Osteocyte (in vitro differentiated cells): ENCODE measurements around the gene EVC2. TPM values are rescaled to one million over a fixed set of nuclear protein-coding genes. Genes with fewer than 3 reads are reported as not detected.
A peak's percentile ranks its signal among the peaks of the same experiment; 100 is the strongest.

ENCODE experiments used
- DNase-seq: peaks from one replicate; pipeline ENCODE4 v3.0.0; 2021; ENCODE audit warnings: mixed read lengths; ENCODE audit not compliant: unreplicated experiment; ENCODE audit errors: extremely low spot score
- H3K27ac Mint-ChIP-seq: one replicate; pipeline ENCODE4 v1.8.0; 2021; ENCODE audit warnings: mild to moderate bottlenecking, mixed read lengths; ENCODE audit not compliant: unreplicated experiment
- H3K27me3 Mint-ChIP-seq: one replicate; pipeline ENCODE4 v1.8.0; 2021; ENCODE audit warnings: mixed read lengths; ENCODE audit not compliant: unreplicated experiment
- H3K36me3 Mint-ChIP-seq: one replicate; pipeline ENCODE4 v1.8.0; 2021; ENCODE audit warnings: mixed read lengths; ENCODE audit not compliant: unreplicated experiment
- H3K4me1 Mint-ChIP-seq: one replicate; pipeline ENCODE4 v1.8.0; 2021; ENCODE audit warnings: mixed read lengths; ENCODE audit not compliant: unreplicated experiment
- H3K4me3 Mint-ChIP-seq: one replicate; pipeline ENCODE4 v1.8.0; 2021; ENCODE audit warnings: mild to moderate bottlenecking, moderate library complexity, mixed read lengths; ENCODE audit not compliant: unreplicated experiment
- H3K9me3 Mint-ChIP-seq: one replicate; pipeline ENCODE4 v1.8.0; 2021; ENCODE audit warnings: mixed read lengths; ENCODE audit not compliant: unreplicated experiment
- total RNA-seq: library from RNA; stranded (reverse); gene quantifications from 2 replicates; pipeline ENCODE4 v1.2.1, GENCODE V29; 2021
- TF ChIP-seq, protein P1 (sequence below): fragments of 200-600 bp; sonication (generic); IDR thresholded peaks from 2 replicates; pipeline ENCODE4 v1.5.0; 2021; ENCODE audit warnings: antibody characterized with exemption, mild to moderate bottlenecking, moderate library complexity

Gene EVC2
- total RNA-seq, 1 donor from 2014 or later, result 3.1 TPM

DNA sequence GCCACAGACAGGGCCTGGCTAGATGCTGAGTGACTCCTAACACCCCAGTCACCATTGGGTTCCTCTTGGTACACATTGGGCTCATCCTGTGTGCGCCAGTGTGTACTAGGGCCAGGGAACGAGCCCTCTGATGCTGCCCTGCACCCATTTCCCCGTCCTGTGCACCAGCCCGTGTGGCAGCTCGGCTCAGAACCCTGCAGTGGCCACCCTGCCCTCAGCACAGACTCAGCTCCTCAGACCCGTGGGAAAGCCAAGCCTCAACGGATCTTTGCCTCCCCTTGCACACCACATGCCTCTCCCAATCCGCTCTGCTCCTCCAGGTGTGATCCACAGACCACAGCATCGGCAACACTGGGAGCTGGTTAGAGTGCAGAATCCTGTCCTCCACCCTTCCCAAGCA, 41.2 kb upstream of the EVC2 start:
- peaks cover 37% of the 10 kb centered on the region for H3K36me3 Mint-ChIP-seq

DNA sequence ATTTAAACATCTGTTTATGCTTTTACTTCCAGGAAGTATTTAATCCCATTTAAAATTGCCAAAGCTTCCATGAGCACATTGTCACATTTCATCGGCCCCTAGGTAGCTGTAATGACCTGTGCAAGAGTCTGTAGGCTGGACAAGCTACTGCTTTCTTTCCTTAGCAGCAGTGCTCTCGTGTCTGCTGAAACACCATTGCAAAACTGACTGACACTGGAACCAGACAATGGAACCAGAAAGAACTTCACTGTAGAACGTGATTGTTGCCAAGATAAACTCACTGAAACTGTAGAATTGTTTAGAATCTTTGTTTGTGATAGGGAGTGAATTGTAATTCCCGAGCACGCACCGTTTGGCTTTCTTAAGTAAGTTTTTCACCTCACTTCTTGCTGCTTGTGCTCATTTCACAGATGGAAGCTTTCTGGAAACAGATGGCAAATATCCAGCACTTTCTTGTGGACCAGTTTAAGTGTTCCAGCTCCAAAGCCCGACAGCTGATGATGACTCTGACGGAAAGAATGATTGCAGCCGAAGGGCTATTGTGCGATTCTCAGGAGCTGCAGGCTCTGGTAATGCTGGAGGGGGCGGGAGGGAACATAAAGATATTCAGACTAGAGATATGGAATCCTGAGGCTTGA, 39.5 kb upstream of the EVC2 start:
- Mint-ChIP-seq H3K27me3 (no peaks in the 10 kb centered on the region), H3K36me3 (peaks cover 36% of the 10 kb centered on the region), H3K4me1 (peaks cover 53% of the 10 kb centered on the region), H3K9me3 (no peaks in the 10 kb centered on the region), H3K4me3 (no peak overlapping the region), H3K27ac (peak overlapping the region; percentile 74)
- TF ChIP-seq, protein P1, sequence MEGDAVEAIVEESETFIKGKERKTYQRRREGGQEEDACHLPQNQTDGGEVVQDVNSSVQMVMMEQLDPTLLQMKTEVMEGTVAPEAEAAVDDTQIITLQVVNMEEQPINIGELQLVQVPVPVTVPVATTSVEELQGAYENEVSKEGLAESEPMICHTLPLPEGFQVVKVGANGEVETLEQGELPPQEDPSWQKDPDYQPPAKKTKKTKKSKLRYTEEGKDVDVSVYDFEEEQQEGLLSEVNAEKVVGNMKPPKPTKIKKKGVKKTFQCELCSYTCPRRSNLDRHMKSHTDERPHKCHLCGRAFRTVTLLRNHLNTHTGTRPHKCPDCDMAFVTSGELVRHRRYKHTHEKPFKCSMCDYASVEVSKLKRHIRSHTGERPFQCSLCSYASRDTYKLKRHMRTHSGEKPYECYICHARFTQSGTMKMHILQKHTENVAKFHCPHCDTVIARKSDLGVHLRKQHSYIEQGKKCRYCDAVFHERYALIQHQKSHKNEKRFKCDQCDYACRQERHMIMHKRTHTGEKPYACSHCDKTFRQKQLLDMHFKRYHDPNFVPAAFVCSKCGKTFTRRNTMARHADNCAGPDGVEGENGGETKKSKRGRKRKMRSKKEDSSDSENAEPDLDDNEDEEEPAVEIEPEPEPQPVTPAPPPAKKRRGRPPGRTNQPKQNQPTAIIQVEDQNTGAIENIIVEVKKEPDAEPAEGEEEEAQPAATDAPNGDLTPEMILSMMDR, result no peak
- peak; percentile 30 for DNase-seq

More for the DNA sequence above, 41.2 kb upstream of the EVC2 start:
- TF ChIP-seq, protein P1, result no peak
- Mint-ChIP-seq H3K4me3 (no peak overlapping the region), H3K27me3 (no peaks in the 10 kb centered on the region), H3K27ac (no peak overlapping the region), H3K9me3 (no peaks in the 10 kb centered on the region), H3K4me1 (peaks cover 64% of the 10 kb centered on the region)
- DNase-seq, result peak; percentile 78

DNA sequence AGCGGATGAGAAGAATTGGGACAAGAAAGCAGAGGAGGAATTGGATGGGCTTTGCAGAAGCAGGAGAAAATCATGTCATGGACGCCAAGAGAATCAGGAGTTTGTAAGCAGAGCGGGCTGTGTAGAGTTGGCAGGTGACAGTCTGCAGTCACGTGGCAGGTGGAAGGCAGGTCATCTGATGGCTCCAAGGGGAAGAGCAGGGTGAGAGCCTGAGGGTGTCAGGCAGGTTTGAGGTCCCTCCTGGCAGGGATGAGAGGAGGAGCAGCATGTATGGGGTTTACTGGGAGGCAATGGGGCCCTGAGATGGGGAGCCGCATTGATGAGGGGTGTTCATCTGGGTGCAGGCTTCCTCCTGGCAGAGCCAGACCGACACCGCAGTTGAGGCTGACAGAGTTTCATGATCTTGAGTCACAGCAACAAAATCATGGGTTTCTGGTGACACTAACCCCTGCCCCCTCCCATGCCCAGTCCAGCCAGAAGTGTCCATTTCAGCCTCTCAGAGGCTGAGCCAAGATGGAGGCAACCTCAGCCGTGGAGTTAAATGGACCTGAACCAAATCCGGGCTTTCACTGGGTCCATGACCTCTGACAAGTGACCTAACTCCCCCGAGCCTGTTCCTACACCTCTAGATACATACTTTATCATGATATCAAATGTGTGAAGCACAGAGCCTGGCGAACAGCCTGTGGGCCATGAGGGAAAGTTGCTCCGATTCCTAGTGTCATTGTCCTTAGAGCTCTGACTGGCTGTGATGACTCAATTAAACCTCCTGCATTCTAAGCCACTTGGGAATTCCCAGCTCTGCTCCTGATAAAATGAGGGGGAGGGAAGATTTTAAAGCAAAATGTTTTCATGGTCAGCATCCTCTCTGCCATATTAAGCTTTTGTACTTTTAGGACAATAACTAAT, 38.7 kb upstream of the EVC2 start:
- H3K4me1 Mint-ChIP-seq, result peaks cover 45% of the 10 kb centered on the region
- peak overlapping the region; percentile 74 for H3K27ac Mint-ChIP-seq
- DNase-seq, result peak; percentile 60
- peaks cover 36% of the 10 kb centered on the region for H3K36me3 Mint-ChIP-seq
- H3K27me3 Mint-ChIP-seq, result no peaks in the 10 kb centered on the region
- H3K9me3 Mint-ChIP-seq, result no peaks in the 10 kb centered on the region
- H3K4me3 Mint-ChIP-seq, result no peak overlapping the region
- TF ChIP-seq, protein P1, result no peak

DNA sequence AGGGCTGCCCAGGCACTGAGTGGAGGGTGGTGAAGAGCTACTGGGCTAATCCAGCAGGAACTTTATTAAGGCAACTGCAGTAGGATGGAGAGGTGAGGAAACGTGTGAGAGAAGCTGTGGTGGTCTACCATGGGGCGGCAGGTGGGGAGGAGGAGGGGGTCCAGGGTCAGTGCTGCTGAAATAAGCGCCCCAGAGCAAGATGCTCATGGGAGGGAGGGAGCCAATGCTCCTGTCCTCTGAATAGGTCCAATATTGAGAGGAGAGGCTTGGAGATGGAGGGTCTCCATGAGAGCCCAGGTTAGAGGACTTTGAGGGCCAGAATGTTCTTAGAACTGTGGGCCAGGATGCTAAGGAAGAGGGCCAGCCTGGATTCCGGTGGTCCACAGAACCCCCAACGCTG, 37.9 kb upstream of the EVC2 start:
- TF ChIP-seq, protein P1, result no peak
- peaks cover 34% of the 10 kb centered on the region for H3K36me3 Mint-ChIP-seq
- no peak overlapping the region for H3K4me3 Mint-ChIP-seq
- H3K27ac Mint-ChIP-seq, result peak overlapping the region; percentile 74
- peaks cover 38% of the 10 kb centered on the region for H3K4me1 Mint-ChIP-seq
- no peaks in the 10 kb centered on the region for H3K9me3 Mint-ChIP-seq
- no peaks in the 10 kb centered on the region for H3K27me3 Mint-ChIP-seq
- DNase-seq, result no peak

DNA sequence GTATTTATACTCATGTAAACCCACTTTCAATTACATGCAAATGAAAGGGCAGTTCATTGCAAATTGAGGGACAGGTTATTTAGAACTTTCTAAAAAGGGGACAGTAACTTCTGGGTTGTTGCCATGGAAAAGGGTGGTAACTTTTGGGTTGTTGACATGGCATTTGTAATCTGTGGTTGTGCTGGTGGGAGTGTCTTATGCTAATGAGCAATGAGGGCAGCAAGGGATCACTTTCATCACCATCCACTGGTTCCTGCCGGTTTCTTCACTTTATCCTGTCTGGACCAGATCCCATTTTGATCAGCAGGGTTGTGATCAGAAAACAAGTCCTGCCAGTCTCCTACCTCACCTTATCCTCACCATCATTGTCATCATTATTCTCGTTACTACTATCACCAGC, 34.6 kb upstream of the EVC2 start:
- H3K4me3 Mint-ChIP-seq, result no peak overlapping the region
- TF ChIP-seq, protein P1, result no peak
- peaks cover 17% of the 10 kb centered on the region for H3K36me3 Mint-ChIP-seq
- no peaks in the 10 kb centered on the region for H3K9me3 Mint-ChIP-seq
- no peak overlapping the region for H3K27ac Mint-ChIP-seq
- peaks cover 21% of the 10 kb centered on the region for H3K4me1 Mint-ChIP-seq
- H3K27me3 Mint-ChIP-seq, result no peaks in the 10 kb centered on the region
- DNase-seq, result peak; percentile 4
